NCI-H2029 (cell line): ENCODE data around the gene SRCAP.
"Not testable (repeated sequence)": the region's sequence is repeated elsewhere in the genome, so short reads cannot be mapped to it uniquely, and the experiment has no call there.

Source experiments
- DNase-seq: peaks from one replicate; lab custom pipeline; 2025; lab: John Stamatoyannopoulos, UW

SRCAP gene

GRCh38 chr16:30698139-30698815 is 694 bp upstream of the SRCAP start:
- DNase-seq = peak; percentile 82

GRCh38 chr16:30699615-30700099 is 686 bp downstream of the SRCAP start:
- no peak for DNase-seq

GRCh38 chr16:30700491-30700890 is 1.5 kb downstream of the SRCAP start:
- DNase-seq = no peak

- no peak for DNase-seq
Measured at GRCh38 chr16:30700971-30701370, 2.0 kb downstream of the SRCAP start.

- DNase-seq = not testable (repeated sequence)
Measured at GRCh38 chr16:30703071-30703470, 4.1 kb downstream of the SRCAP start.

- DNase-seq = no peak
Measured at GRCh38 chr16:30703971-30704370, 5.0 kb downstream of the SRCAP start.

GRCh38 chr16:30706046-30706445 is 7.1 kb downstream of the SRCAP start:
- no peak for DNase-seq

- DNase-seq = no peak
Measured at GRCh38 chr16:30710971-30711370, 12.0 kb downstream of the SRCAP start.

GRCh38 chr16:30711712-30712111 is 12.7 kb downstream of the SRCAP start:
- DNase-seq = no peak

GRCh38 chr16:30715750-30716445 is 16.9 kb downstream of the SRCAP start:
- no peak for DNase-seq

GRCh38 chr16:30720086-30720485 is 21.1 kb downstream of the SRCAP start:
- no peak for DNase-seq

- DNase-seq = no peak
Measured at GRCh38 chr16:30720694-30721093, 21.7 kb downstream of the SRCAP start.

- no peak for DNase-seq
Measured at GRCh38 chr16:30721167-30721566, 22.2 kb downstream of the SRCAP start.

GRCh38 chr16:30721606-30722005 is 22.6 kb downstream of the SRCAP start:
- DNase-seq = no peak

- no peak for DNase-seq
Measured at GRCh38 chr16:30722443-30722842, 23.5 kb downstream of the SRCAP start.

- no peak for DNase-seq
Measured at GRCh38 chr16:30722916-30723315, 23.9 kb downstream of the SRCAP start.

- no peak for DNase-seq
Measured at GRCh38 chr16:30723725-30724355, 24.9 kb downstream of the SRCAP start.

- no peak for DNase-seq
Measured at GRCh38 chr16:30724641-30725417, 25.9 kb downstream of the SRCAP start.

GRCh38 chr16:30725418-30725792 is 26.4 kb downstream of the SRCAP start:
- no peak for DNase-seq

GRCh38 chr16:30728321-30728720 is 29.4 kb downstream of the SRCAP start:
- DNase-seq = no peak

- DNase-seq = no peak
Measured at GRCh38 chr16:30728899-30729672, 30.1 kb downstream of the SRCAP start.

- DNase-seq = no peak
Measured at GRCh38 chr16:30731411-30731810, 32.4 kb downstream of the SRCAP start.
